GM21528 (cell line): ENCODE measurements around the gene CTDSP1.
A peak's percentile ranks its signal among the peaks of the same experiment; 100 is the strongest.

ENCODE experiments used
- ATAC-seq: cut with Tn5 transposase; IDR thresholded peaks from one replicate; pipeline ENCODE4 v1.9.1; 2021; ENCODE audit warnings: mild to moderate bottlenecking, moderate library complexity; ENCODE audit not compliant: unreplicated experiment, low FRiP score

The CTDSP1 gene

DNA sequence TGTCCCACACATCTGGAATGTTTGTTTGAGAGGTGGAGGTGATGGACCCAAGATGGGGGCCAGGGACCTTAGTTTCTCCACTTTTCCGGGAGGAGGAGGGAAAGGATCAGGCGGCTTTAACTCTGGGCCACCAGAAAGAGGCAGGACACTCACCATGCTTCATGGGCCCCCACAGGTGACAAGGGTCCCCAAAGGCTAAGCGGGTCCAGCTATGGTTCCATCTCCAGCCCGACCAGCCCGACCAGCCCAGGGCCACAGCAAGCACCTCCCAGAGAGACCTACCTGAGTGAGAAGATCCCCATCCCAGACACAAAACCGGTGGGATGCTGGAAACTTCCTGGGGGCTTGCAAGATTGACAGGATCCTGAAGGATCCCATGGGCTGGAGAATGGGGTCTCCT, 16.9 kb upstream of the CTDSP1 start:
- no peak for ATAC-seq

DNA sequence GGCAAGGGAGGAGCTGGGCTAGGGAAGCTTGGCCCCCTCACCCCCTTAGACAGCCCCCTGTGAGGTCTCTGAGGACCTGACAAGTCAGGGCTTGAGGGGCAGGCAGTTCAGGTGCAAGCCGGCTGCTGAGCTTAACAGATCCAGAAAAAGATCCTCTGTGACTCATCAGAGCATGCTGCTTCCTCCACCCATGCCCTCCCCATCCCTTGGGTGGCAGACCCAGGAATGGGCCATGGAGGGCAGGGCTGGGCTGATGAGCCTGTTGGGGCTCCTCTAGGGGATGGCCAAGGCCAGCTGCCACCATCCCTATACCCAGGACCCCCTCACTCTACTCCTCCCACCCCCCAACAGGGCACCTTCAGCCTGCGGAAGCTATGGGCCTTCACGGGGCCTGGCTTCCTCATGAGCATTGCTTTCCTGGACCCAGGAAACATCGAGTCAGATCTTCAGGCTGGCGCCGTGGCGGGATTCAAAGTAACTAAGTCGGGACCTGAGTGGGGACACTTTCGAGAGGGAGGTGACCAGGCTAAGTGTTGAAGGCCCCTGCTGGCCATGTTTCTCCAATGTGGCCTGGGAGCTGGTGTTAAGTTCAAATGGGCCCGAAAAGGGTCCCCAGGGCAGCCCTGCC, 15.7 kb upstream of the CTDSP1 start:
- ATAC-seq: no peak

DNA sequence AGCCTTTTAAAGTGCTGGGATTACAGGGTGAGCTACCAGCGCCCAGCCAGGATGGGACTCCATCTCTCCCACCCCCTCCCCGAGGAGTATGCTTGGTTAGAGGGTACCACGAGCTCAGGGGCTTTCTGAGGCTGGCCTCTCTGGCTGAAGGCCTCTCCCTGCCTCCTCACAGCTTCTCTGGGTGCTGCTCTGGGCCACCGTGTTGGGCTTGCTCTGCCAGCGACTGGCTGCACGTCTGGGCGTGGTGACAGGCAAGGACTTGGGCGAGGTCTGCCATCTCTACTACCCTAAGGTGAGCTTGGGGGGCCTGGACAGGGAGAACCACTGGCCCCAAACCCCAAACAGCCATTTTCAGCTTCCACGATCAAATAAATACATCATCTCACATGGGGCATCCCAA, 14.7 kb upstream of the CTDSP1 start:
- ATAC-seq: no peak

DNA sequence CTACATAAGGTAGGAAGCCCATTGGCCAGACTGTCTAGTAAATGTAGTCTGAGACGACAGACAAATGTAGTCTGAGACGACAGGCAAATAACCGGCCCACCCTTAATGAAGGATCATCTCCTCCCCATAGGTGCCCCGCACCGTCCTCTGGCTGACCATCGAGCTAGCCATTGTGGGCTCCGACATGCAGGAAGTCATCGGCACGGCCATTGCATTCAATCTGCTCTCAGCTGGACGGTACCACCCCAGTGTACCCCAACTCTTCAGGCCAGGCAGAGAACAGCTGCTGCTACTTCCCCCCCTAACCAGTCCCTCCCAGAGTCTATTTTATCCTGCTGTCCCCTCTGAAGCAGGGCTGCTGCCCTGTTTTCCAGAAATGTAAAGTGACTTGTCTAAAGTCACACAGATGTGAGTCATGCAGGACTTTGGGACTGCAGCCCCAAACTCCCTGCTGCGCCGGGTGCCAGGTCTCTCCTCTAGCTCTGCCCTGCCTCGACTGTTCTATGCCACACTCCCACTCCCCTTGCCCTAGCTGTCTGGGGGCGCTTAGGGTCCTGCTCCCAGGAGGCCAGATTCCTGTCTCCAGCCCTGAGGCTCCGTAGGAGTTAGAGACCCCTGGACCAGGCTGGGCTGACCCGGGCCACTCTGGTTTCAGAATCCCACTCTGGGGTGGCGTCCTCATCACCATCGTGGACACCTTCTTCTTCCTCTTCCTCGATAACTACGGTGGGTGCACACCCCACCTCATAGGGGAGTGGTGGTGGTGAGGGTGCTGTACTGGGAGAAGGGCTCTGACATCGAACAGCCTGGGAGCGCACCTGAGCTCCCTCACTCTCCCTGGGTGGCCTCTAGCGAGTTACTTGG, 12.9 kb upstream of the CTDSP1 start:
- ATAC-seq: no peak

DNA sequence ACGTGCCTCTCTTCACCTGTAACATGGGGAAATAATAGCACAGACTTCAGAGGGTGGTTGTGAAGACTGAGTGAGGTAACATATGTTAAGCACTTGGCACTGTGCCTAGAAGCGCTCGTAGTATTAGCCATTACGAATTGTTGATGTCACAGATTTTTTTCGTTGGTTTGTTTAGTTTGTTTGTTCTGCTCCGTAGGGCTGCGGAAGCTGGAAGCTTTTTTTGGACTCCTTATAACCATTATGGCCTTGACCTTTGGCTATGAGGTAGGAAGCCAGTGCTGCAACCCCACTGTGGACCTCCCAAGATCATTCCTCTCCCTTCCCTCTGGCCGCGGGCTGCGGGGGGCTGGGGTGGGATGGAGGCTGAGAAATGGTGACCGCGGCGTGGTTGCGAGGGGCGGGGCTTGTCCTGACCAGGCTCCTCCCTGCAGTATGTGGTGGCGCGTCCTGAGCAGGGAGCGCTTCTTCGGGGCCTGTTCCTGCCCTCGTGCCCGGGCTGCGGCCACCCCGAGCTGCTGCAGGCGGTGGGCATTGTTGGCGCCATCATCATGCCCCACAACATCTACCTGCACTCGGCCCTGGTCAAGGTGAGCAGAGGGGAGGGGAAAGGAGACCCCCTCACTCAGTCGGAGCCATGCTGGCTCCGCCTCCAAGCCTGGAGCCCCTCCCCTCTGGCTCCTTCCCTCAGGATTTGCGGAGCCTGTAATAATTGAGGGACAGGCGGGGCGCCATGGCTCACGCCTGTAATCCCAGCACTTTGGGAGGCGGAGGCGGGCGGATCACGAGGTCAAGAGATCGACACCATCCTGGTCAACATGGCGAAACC, 12.1 kb upstream of the CTDSP1 start:
- ATAC-seq: no peak

DNA sequence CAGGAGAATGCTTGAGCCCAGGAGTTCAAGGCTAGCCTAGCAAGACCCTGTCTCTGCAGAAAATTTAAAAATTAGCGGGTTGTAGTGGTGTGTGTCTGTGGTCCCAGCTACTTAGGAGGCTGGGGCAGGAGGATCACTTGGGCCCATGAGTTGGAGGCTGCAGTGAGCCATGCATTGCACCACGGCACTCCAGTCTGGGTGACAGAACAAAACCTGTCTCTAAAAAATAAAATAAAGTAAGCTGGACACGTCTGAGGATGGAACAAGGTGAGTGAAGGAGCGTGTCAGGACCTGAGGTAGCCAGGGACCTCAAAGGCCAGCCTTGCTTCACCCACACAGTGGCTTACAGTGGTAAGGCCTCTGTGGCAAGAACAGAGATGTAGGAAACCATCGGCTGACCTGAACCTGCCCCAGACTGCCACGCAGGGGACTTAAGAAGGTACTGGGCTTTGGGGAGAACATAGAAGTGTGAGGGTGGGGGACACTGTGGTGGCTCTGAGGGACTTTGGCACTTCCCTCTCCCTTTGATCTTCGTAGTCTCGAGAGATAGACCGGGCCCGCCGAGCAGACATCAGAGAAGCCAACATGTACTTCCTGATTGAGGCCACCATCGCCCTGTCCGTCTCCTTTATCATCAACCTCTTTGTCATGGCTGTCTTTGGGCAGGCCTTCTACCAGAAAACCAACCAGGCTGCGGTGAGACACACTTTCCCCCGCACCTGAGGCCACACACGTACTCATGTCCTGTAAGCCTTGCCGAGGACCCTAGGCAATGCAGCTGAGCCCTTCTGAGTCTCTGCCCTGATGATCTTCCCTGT, 10.1 kb upstream of the CTDSP1 start:
- ATAC-seq: no peak

DNA sequence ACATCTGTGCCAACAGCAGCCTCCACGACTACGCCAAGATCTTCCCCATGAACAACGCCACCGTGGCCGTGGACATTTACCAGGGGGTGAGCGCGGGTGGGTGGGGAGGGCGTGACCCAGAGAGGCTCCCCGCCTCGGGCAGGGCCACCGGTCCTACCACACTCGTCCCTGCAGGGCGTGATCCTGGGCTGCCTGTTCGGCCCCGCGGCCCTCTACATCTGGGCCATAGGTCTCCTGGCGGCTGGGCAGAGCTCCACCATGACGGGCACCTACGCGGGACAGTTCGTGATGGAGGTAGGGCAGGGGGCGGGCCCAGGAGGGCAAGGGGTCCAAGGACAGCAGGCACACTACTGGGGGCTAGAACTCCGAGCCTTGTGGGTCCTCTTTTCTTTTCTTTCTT, 8.5 kb upstream of the CTDSP1 start:
- ATAC-seq: no peak

DNA sequence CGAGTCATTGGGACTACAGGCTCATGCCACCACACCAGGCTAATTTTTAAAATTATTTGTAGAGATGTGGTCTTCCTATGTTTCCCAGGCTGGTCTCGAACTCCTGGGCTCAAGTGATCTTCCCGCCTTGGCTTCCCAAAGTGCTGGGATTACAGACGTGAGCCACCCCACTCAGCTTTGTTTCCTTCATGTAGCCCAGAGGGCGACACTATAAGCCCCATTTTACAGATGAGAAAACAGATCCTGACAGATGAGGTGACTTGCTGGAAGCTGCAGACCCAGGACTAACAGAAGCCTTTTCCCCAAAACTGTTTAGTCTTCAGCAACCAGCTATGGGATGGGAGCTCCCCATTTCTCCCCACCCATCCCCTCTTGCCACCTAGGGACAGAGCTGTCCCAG, 7.2 kb upstream of the CTDSP1 start:
- ATAC-seq: no peak

DNA sequence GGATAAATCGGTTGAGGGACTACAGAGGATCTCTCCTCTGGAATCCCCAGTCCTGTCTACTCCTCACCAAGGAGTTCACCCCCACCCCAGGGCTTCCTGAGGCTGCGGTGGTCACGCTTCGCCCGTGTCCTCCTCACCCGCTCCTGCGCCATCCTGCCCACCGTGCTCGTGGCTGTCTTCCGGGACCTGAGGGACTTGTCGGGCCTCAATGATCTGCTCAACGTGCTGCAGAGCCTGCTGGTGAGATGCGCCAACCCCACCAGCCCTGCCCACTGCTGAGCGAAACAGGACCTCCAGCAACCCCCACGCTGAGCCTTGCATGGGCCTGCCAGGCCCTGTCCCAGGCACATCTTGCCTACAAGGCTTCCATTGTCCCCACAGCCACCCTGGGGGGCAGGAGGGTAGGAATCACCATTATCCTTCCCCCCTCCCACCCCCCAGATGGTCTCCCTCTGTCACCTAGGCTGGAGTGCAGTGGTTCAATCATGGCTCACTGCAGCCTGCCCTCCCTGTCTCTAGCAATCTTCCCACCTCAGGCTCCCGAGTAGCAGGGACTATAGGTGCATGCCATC, 6.7 kb upstream of the CTDSP1 start:
- ATAC-seq: no peak

DNA sequence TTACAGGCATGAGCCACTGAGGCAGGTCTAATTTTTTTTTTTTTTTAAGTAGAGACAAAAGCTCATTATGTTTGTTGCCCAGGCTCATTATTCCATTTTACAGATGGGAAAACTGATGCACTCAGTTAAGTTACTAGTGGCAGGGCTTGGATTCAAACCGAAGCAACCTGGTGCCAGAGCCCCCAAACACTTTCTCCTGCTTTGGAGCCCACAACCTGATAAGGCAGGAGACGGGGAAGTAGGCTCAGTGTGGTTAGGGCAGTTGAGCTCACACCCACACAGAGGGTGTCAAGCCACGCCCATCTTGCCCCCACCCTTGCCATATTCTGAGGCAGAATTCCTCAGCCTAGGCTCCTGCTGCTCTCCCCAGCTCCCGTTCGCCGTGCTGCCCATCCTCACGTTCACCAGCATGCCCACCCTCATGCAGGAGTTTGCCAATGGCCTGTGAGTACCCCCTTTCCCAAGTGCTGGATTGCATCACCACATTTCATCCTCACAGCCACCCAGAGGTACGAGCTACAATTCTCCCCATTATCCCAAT, 5.8 kb upstream of the CTDSP1 start:
- no peak for ATAC-seq

DNA sequence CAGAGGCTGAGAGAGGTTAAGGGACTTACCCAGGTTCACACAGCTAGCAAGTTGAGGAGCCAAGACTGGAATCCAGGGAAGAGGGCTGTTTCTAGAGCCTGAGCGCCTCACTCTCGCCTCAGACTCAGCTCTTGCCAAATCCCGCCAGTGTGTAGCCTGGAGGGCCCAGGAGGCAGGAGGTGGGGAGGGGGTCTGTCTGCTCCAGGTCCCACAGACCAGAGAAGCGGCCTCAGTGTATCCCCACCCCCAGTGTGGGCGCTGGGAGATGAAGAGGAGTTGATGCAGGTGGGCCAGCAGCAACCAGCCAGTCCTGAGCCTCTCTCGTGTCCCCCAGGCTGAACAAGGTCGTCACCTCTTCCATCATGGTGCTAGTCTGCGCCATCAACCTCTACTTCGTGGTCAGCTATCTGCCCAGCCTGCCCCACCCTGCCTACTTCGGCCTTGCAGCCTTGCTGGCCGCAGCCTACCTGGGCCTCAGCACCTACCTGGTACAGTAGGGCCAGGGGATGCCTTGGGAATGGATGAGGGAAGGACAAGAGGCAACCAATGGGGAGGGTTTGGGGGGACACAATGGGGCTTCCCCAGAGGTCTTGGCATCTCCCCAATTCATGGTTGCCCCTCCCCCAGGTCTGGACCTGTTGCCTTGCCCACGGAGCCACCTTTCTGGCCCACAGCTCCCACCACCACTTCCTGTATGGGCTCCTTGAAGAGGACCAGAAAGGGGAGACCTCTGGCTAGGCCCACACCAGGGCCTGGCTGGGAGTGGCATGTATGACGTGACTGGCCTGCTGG, 5.2 kb upstream of the CTDSP1 start:
- ATAC-seq: no peak

DNA sequence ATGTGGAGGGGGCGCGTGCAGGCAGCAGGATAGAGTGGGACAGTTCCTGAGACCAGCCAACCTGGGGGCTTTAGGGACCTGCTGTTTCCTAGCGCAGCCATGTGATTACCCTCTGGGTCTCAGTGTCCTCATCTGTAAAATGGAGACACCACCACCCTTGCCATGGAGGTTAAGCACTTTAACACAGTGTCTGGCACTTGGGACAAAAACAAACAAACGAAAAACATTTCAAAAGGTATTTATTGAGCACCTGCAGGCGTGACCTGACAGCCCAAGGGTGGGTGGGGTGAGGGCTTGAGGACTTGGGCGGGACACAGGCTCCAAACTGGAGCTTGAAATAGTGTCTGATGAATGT, 4.6 kb upstream of the CTDSP1 start:
- no peak for ATAC-seq

DNA sequence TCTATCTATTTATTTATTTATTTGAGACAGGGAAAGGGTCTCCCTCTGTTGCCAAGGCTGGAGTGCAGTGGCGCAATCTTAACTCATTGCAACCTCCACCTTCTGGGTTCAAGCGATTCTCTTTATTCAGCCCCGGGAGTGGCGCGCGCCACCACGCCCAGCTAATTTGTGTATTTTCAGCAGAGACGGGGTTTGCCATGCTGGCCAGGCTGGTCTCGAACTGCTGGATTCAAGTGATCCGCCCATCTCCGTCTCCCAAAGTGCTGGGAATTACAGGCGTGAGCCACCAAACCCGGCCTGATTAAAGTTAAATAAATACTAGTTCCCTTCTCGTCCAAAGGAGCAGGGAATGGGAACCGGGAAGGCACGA, 4.2 kb upstream of the CTDSP1 start:
- no peak for ATAC-seq

DNA sequence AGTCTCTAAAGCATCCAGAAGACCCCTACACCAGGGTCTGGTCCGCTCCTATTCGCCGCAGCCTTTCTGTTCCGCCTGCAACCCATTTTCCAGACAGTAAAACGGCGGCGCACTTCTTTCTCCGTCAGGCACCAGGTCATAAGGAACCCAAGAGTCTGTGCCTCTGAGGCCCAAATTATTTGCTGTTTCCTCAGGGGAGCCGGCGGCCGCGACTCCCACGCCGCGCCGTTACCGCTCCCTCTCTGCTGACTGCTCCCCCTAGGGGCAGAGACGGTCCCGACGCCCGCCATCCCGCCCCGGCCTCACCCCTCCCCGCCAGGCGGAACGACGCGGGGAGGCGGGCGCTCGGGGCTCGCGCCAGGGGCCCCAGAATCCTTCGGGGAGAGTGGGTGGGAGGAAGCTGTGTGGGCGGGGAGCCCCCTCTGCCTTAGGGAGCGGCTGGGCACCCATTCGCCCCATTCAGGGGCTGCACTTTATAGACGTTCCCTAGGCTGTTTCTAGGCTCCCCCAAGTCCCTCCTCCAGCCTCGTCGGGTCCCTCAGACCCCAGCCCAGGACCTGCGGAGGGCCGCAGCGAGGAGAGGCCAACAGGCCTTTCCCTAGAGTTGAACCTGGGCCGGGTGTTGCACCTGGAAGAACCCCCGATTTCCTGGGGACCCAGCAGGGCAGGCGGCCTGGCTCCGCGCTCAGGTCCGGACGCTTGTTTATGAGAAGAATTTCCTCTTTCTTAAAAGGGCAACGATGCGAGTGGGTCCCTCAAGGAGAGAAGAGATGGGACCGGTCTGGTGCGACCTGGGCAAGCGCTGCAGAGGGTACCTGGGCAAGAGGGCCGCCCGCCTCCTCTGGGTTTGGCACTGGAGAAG, 3.6 kb upstream of the CTDSP1 start:
- peak; percentile 38 for ATAC-seq

DNA sequence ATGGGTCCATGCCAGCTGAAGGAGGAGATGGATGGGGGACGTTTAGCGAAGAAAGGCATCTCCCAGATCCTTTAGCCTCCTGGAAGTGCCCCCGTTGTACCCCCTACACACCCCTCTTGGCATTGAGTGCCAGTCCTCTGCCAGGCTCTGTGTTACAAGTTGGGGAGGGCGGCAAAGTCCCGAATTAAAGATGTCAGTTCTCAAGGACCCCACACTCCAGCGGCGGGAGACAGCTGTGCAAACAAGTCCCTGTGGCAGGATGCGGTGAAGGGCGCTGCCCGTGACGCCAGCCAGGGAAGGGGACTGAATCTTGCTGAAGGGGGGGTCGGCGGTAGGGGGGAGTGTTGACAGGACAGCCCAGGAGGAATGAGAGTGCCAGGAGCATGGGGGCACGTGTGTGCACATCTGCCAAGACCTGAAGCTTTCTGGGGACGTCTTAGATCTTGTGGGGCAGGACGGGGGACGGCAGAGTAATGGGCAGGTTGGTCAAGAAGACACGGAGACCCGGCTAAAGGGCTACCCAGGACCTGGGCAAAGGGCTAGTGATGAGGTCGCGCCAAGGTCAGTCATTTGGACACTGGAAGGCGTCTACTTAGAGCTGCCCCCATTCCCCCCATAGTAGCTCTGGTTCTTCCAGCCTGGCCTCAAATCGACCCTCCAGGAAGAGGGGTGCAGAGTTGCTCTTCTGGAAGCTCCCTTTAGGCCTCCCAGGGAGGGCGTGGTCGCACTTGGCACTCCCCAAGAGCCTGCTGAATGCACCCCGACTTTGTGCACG, 2.8 kb upstream of the CTDSP1 start:
- ATAC-seq: no peak

DNA sequence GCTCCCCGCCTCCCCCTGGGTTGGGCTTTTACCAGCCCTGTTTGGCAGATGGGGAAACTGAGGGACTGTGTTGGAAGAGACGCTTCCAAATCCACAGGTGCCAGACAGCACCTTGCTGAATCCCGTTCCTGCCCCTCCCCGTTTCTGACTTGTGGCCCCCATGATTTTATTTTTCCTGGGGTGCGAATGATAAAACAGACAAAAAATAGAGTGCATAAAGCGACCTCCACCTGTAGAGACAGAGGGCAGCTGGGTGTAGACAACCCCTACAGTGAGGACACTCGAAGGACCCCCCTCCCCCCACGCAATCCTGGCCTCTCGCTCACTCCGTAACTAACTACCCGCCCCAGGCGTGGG, 2.2 kb upstream of the CTDSP1 start:
- ATAC-seq: no peak

DNA sequence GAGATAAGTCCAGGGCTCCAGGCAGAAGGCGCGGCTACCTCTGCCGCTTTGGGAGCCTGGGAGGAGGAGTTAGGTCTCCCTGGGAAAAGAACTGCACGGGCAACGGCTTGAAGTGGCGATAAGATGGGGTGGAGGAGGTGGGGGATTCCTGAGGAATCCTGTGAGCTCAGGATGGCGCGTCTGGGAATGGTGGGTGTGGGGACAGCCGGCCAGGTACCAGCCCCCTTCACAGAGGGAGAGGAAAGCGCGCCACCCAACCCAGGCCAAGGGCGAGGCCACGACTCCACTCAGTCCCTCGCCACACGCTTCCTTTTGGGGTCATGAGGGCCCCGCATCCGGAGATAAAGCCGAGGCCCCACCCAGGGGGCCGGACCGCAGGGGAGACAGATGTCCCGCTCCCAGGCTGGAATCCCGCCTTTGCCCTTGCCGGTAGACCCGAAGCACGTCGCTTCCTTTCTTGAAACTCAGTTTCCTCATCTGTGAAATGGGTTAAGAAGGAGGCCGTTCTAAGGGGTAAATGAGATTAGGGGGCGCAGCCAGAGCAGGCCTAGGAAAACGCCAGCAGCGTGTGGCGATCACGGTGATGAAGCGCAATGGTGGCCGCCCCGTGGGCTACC, 1.7 kb upstream of the CTDSP1 start:
- no peak for ATAC-seq
